Activated naive CD4-positive, alpha-beta T cell treated with anti-CD3 and anti-CD28 coated beads for 36 hours (primary cell): ENCODE data around the gene LSMEM2. TPM values are rescaled to one million over a fixed set of nuclear protein-coding genes. Genes with fewer than 3 reads are reported as not detected.
A peak's percentile ranks its signal among the peaks of the same experiment; 100 is the strongest.
"Not testable (repeated sequence)": the region's sequence is repeated elsewhere in the genome, so short reads cannot be mapped to it uniquely, and the experiment has no call there.

ENCODE experiments used
- CTCF ChIA-PET: fragments of 350-600 bp; sonication (Branson Sonifier 250); formaldehyde crosslinking; loops from one replicate; lab custom pipeline; 2021; ENCODE audit warnings: antibody characterized with exemption; lab: Charles Lee
- DNase-seq: peaks from one replicate; pipeline ENCODE4 v3.0.0-alpha.2; 2020
- H3K27ac Mint-ChIP-seq: one replicate; pipeline ENCODE4 v1.8.0; 2021; ENCODE audit warnings: mild to moderate bottlenecking, mixed read lengths
- H3K27me3 Mint-ChIP-seq: one replicate; pipeline ENCODE4 v1.8.0; 2021; ENCODE audit warnings: low read depth, mixed read lengths
- H3K36me3 Mint-ChIP-seq: one replicate; pipeline ENCODE4 v1.8.0; 2021; ENCODE audit warnings: low read depth, mixed read lengths
- H3K4me1 Mint-ChIP-seq: one replicate; pipeline ENCODE4 v1.8.0; 2021; ENCODE audit warnings: low read depth, mixed read lengths
- H3K4me3 Mint-ChIP-seq: one replicate; pipeline ENCODE4 v1.8.0; 2021; ENCODE audit warnings: mild to moderate bottlenecking, moderate library complexity, mixed read lengths
- H3K9me3 Mint-ChIP-seq: one replicate; pipeline ENCODE4 v1.8.0; 2021; ENCODE audit warnings: mixed read lengths
- intact Hi-C: fragments of 100-400 bp; cut with micrococcal nuclease; formaldehyde crosslinking; loops from one replicate; pipeline ENCODE4 v1.15.1; 2023
- total RNA-seq, 2 experiments: library from RNA; stranded (reverse); gene quantifications; one replicate each; pipeline ENCODE4 v1.2.3, GENCODE V29; 2021

The LSMEM2 gene
- total RNA-seq, 2 experiments from 2014 or later = not detected

- Mint-ChIP-seq H3K4me1 (peaks cover 25% of the 10 kb centered on the region), H3K27ac (peak overlapping the region; percentile 97), H3K36me3 (peaks cover 2% of the 10 kb centered on the region), H3K27me3 (no peaks in the 10 kb centered on the region), H3K4me3 (peak overlapping the region; percentile 99), H3K9me3 (no peaks in the 10 kb centered on the region)
- CTCF ChIA-PET = interaction anchor here (0.7 to 2.3 kb wide), 4 partner anchors 17 to 70 kb away, joined by 3 to 9 read pairs (median 6); no protein-coding TSS in a partner anchor
- no peak for DNase-seq
- intact Hi-C loops = loop anchor here (2.0 kb wide), 2 partner anchors 51 to 357 kb away; partner anchors contain the start of gene RBM6
These were observed 19.2 kb downstream of the LSMEM2 start for GRCh38 chr3:50297896-50298725.

- peak within 1 kb of the TSS; percentile 97 for H3K27ac Mint-ChIP-seq
- H3K36me3 Mint-ChIP-seq = peaks cover 2% of the 10 kb centered on the region
- no peaks in the 10 kb centered on the region for H3K27me3 Mint-ChIP-seq
- no peaks in the 10 kb centered on the region for H3K9me3 Mint-ChIP-seq
- CTCF ChIA-PET = interaction anchor here (0.6 to 2.3 kb wide), 10 partner anchors 16 to 199 kb away, joined by 3 to 15 read pairs (median 5); partner anchors contain the start of gene RASSF1
- intact Hi-C loops = loop anchor here (1.0 to 2.0 kb wide), 8 partner anchors 22 to 358 kb away; partner anchors contain the start of genes GNAI2, RBM6 and TMEM115
- H3K4me3 Mint-ChIP-seq = peak within 1 kb of the TSS; percentile 99
- peaks cover 25% of the 10 kb centered on the region for H3K4me1 Mint-ChIP-seq
- peak; percentile 100 for DNase-seq
These were observed 20.1 kb downstream of the LSMEM2 start, which contains the start of the genes HYAL3 and NAA80 for GRCh38 chr3:50298836-50299637. Gene HYAL3 (minus strand): TSS chr3:50299405. CDS start chr3:50295602, 3,803 bp downstream. Gene NAA80 (minus strand): TSS chr3:50299405. CDS start chr3:50297463, 1,942 bp downstream.

GRCh38 chr3:50299638-50299928, 20.7 kb downstream of the LSMEM2 start:
- Mint-ChIP-seq H3K36me3 (peaks cover 2% of the 10 kb centered on the region), H3K27ac (peak overlapping the region; percentile 97), H3K9me3 (no peaks in the 10 kb centered on the region), H3K4me1 (peaks cover 27% of the 10 kb centered on the region), H3K4me3 (peak overlapping the region; percentile 99), H3K27me3 (no peaks in the 10 kb centered on the region)
- CTCF ChIA-PET = interaction anchor here (0.6 to 2.3 kb wide), 9 partner anchors 21 to 198 kb away, joined by 3 to 15 read pairs (median 6); partner anchors contain the start of gene RASSF1
- DNase-seq = no peak
- intact Hi-C loops = loop anchor here (1.0 to 2.0 kb wide), 8 partner anchors 22 to 359 kb away; partner anchors contain the start of genes GNAI2, RBM6 and TMEM115

- DNase-seq = peak; percentile 23
- peaks cover 2% of the 10 kb centered on the region for H3K36me3 Mint-ChIP-seq
- H3K27ac Mint-ChIP-seq = peak overlapping the region; percentile 97
- H3K27me3 Mint-ChIP-seq = no peaks in the 10 kb centered on the region
- CTCF ChIA-PET = interaction anchor here (0.6 to 2.3 kb wide), 9 partner anchors 20 to 108 kb away, joined by 3 to 15 read pairs (median 6); no protein-coding TSS in a partner anchor
- no peaks in the 10 kb centered on the region for H3K9me3 Mint-ChIP-seq
- intact Hi-C loops = loop anchor here (1.0 to 2.0 kb wide), 8 partner anchors 21 to 359 kb away; partner anchors contain the start of genes GNAI2, RBM6 and TMEM115
- peak overlapping the region; percentile 99 for H3K4me3 Mint-ChIP-seq
- H3K4me1 Mint-ChIP-seq = peaks cover 31% of the 10 kb centered on the region
These were observed 21.2 kb downstream of the LSMEM2 start for GRCh38 chr3:50299929-50300680.

GRCh38 chr3:50300681-50301254, 21.9 kb downstream of the LSMEM2 start:
- H3K27ac Mint-ChIP-seq = peak overlapping the region; percentile 97
- peaks cover 2% of the 10 kb centered on the region for H3K36me3 Mint-ChIP-seq
- no peaks in the 10 kb centered on the region for H3K9me3 Mint-ChIP-seq
- H3K4me3 Mint-ChIP-seq = peak overlapping the region; percentile 99
- intact Hi-C loops = no loop called here
- DNase-seq = no peak
- peaks cover 31% of the 10 kb centered on the region for H3K4me1 Mint-ChIP-seq
- CTCF ChIA-PET = interaction anchor here (0.6 to 2.1 kb wide), 3 partner anchors 20 to 109 kb away, joined by 3 to 12 read pairs (median 3); no protein-coding TSS in a partner anchor
- no peaks in the 10 kb centered on the region for H3K27me3 Mint-ChIP-seq

GRCh38 chr3:50302095-50303012, 23.5 kb downstream of the LSMEM2 start:
- Mint-ChIP-seq H3K9me3 (no peaks in the 10 kb centered on the region), H3K4me3 (no peak overlapping the region)

GRCh38 chr3:50303013-50303815, 24.3 kb downstream of the LSMEM2 start, which contains the start of gene HYAL1:
Gene HYAL1 (minus strand): TSS chr3:50303574. CDS start chr3:50302956, 618 bp downstream.
- CTCF ChIA-PET = interaction anchor here (0.7 to 1.4 kb wide), 2 partner anchors 20 to 75 kb away, joined by 4 read pairs; no protein-coding TSS in a partner anchor
- intact Hi-C loops = no loop called here
- H3K36me3 Mint-ChIP-seq = peaks cover 2% of the 10 kb centered on the region

More at GRCh38 chr3:50302095-50303012, 23.5 kb downstream of the LSMEM2 start:
- Mint-ChIP-seq H3K36me3 (peaks cover 2% of the 10 kb centered on the region), H3K27ac (no peak overlapping the region), H3K27me3 (no peaks in the 10 kb centered on the region), H3K4me1 (peaks cover 31% of the 10 kb centered on the region)
- CTCF ChIA-PET = interaction anchor here (1.4 kb wide), 1 partner anchor 74 kb away, joined by 4 read pairs; no protein-coding TSS in a partner anchor
- no peak for DNase-seq
- intact Hi-C loops = no loop called here

GRCh38 chr3:50304601-50305000, 25.7 kb downstream of the LSMEM2 start:
- no peak for DNase-seq

More at GRCh38 chr3:50303013-50303815, 24.3 kb downstream of the LSMEM2 start, which contains the start of gene HYAL1:
- DNase-seq = no peak
- Mint-ChIP-seq H3K27me3 (no peaks in the 10 kb centered on the region), H3K4me1 (peaks cover 24% of the 10 kb centered on the region), H3K9me3 (no peaks in the 10 kb centered on the region), H3K4me3 (no peak within 1 kb of the TSS), H3K27ac (no peak within 1 kb of the TSS)

GRCh38 chr3:50312041-50312440, 33.2 kb downstream of the LSMEM2 start:
- H3K4me1 Mint-ChIP-seq, H3K27me3 Mint-ChIP-seq, H3K4me3 Mint-ChIP-seq, DNase-seq, H3K27ac Mint-ChIP-seq, H3K36me3 Mint-ChIP-seq, intact Hi-C loops, CTCF ChIA-PET, H3K9me3 Mint-ChIP-seq: not testable (repeated sequence)

More at GRCh38 chr3:50304601-50305000, 25.7 kb downstream of the LSMEM2 start:
- no peak overlapping the region for H3K27ac Mint-ChIP-seq
- no peak overlapping the region for H3K4me3 Mint-ChIP-seq
- peaks cover 5% of the 10 kb centered on the region for H3K9me3 Mint-ChIP-seq
- peaks cover 18% of the 10 kb centered on the region for H3K4me1 Mint-ChIP-seq
- no peaks in the 10 kb centered on the region for H3K27me3 Mint-ChIP-seq
- peaks cover 1% of the 10 kb centered on the region for H3K36me3 Mint-ChIP-seq
- CTCF ChIA-PET = interaction anchor here (0.6 kb wide), 2 partner anchors 27 to 78 kb away, joined by 3 to 4 read pairs; no protein-coding TSS in a partner anchor
- intact Hi-C loops = no loop called here
